Brain microvascular endothelial cell (primary cell): Measurements from ENCODE around the gene VPS41.
"Not testable (repeated sequence)": the region's sequence is repeated elsewhere in the genome, so short reads cannot be mapped to it uniquely, and the experiment has no call there.

Experiments
- DNase-seq: peaks from one replicate; pipeline ENCODE4 v3.0.0-alpha.2; 2020
- H3K27ac ChIP-seq: fragments of 250-450 bp; sonication (Bioruptor Pico); 2 replicates; pipeline ENCODE4 v1.5.1; 2020; ENCODE audit warnings: mild to moderate bottlenecking, moderate library complexity
- H3K27me3 ChIP-seq: fragments of 250-450 bp; sonication (Bioruptor Pico); replicated peaks from 2 replicates; pipeline ENCODE4 v1.5.1; 2020; ENCODE audit warnings: mild to moderate bottlenecking
- H3K36me3 ChIP-seq: fragments of 250-450 bp; sonication (Bioruptor Pico); replicated peaks from 2 replicates; pipeline ENCODE4 v1.5.1; 2020; ENCODE audit warnings: mild to moderate bottlenecking
- H3K4me3 ChIP-seq: 2 replicates; pipeline ENCODE4 v1.5.1; 2011; ENCODE audit warnings: low read depth, mild to moderate bottlenecking, control low read depth, low read length, moderate library complexity
- in situ Hi-C: cut with HindIII; loops from 2 replicates; pipeline ENCODE4 v1.10.0; 2017; ENCODE audit warnings: low sequenced_read_pairs, low pct_ligation_motif_present
- TF ChIP-seq, protein P1 (sequence below): IDR thresholded peaks from 2 replicates; pipeline ENCODE4 v1.5.1; 2011; ENCODE audit warnings: low read depth, mild to moderate bottlenecking, moderate library complexity, low read length, control low read depth, inconsistent platforms; ENCODE audit errors: missing control alignments

VPS41 gene

GRCh38 chr7:38858259-38858884 lies 50.6 kb downstream of the VPS41 start:
- Histone ChIP-seq H3K36me3 (peaks cover 3% of the 10 kb centered on the region), H3K27ac (peak overlapping the region; percentile 39), H3K27me3 (no peaks in the 10 kb centered on the region), H3K4me3 (no peak overlapping the region)
- TF ChIP-seq, protein P1, sequence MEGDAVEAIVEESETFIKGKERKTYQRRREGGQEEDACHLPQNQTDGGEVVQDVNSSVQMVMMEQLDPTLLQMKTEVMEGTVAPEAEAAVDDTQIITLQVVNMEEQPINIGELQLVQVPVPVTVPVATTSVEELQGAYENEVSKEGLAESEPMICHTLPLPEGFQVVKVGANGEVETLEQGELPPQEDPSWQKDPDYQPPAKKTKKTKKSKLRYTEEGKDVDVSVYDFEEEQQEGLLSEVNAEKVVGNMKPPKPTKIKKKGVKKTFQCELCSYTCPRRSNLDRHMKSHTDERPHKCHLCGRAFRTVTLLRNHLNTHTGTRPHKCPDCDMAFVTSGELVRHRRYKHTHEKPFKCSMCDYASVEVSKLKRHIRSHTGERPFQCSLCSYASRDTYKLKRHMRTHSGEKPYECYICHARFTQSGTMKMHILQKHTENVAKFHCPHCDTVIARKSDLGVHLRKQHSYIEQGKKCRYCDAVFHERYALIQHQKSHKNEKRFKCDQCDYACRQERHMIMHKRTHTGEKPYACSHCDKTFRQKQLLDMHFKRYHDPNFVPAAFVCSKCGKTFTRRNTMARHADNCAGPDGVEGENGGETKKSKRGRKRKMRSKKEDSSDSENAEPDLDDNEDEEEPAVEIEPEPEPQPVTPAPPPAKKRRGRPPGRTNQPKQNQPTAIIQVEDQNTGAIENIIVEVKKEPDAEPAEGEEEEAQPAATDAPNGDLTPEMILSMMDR = no peak
- peak; percentile 73 for DNase-seq
- in situ Hi-C loops = no loop called here

DNA sequence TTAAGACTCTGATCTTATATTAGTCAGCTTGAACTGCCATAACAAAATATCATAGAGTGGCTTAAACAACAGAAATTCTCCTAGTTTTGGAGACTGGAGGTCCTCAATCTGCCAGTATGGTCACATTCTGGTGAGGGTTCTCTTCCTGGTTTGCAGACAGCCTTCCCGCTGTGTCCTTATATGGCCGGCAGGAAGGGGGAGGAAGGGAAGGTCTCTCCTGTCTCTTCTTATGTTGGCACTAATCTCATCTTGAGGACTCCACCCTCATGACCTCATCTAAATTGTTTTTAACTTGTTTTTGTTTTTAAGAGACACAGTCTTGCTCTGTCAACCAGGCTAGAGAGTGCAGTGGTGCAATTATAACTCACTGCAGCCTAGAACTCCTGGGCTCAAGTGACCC lies 53.1 kb downstream of the VPS41 start:
- DNase-seq = no peak

DNA sequence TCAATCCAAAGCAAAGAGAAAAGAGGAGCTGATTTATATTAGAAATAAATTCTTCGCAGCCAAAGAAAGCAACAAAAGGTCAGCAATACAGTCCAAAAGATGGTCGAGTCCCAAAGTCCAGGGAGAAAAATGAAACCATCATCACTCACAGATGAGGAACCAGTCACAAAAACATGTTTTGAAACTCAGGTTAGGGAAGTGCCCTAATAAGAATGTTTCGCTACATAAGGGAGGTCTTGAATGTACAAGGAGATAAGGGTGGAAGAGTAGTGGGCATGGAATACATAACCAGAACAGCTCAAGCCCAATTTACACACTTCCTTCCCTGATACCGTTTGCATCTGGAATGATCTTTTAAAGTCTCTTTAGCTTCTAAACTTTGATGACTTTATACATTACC lies 53.6 kb downstream of the VPS41 start:
- Histone ChIP-seq H3K27ac (no peak overlapping the region), H3K27me3 (no peaks in the 10 kb centered on the region), H3K36me3 (no peaks in the 10 kb centered on the region), H3K4me3 (no peak overlapping the region)
- DNase-seq = no peak
- in situ Hi-C loops = no loop called here
- TF ChIP-seq, protein P1 = no peak

More for the DNA sequence above, 53.1 kb downstream of the VPS41 start:
- in situ Hi-C loops = no loop called here
- Histone ChIP-seq H3K4me3 (no peak overlapping the region), H3K27me3 (no peaks in the 10 kb centered on the region), H3K36me3 (no peaks in the 10 kb centered on the region), H3K27ac (no peak overlapping the region)
- TF ChIP-seq, protein P1 = no peak

- H3K36me3 ChIP-seq, in situ Hi-C loops, H3K27ac ChIP-seq, H3K27me3 ChIP-seq, H3K4me3 ChIP-seq, DNase-seq: not testable (repeated sequence)
These were observed 54.0 kb downstream of the VPS41 start for GRCh38 chr7:38854947-38855346.

- Histone ChIP-seq H3K27ac (no peak overlapping the region), H3K36me3 (no peaks in the 10 kb centered on the region), H3K4me3 (no peak overlapping the region), H3K27me3 (no peaks in the 10 kb centered on the region)
- in situ Hi-C loops = no loop called here
- TF ChIP-seq, protein P1 = no peak
- no peak for DNase-seq
These were observed 57.7 kb downstream of the VPS41 start for GRCh38 chr7:38851321-38851720.

- TF ChIP-seq, protein P1 = no peak
- H3K27ac ChIP-seq = no peak overlapping the region
- H3K36me3 ChIP-seq = no peaks in the 10 kb centered on the region
- no peaks in the 10 kb centered on the region for H3K27me3 ChIP-seq
- no peak for DNase-seq
- in situ Hi-C loops = no loop called here
- no peak overlapping the region for H3K4me3 ChIP-seq
These were observed 62.7 kb downstream of the VPS41 start for GRCh38 chr7:38846280-38846679.
